Liver (tissue), 9 donors: Measurements from ENCODE around the gene SATB2. TPM values are rescaled to one million over a fixed set of nuclear protein-coding genes. Genes with fewer than 3 reads are reported as not detected.

Source experiments
- DNase-seq: peaks from one replicate; pipeline ENCODE4 v3.0.0-alpha.2; 2017; ENCODE audit warnings: low spot score
- H3K27ac ChIP-seq, 2 donors: one replicate each; pipeline ENCODE4 v1.7.0; 2013; ENCODE audit warnings: inconsistent platforms in 2 of 2, low read length in 2 of 2, control low read depth in 1 of 2, low read depth in 1 of 2, mild to moderate bottlenecking in 1 of 2
- H3K27me3 ChIP-seq, 4 donors: one replicate each; pipeline versions ENCODE4 v1.6.1 to v1.7.0; 2013; ENCODE audit warnings: low read length in 3 of 4, inconsistent platforms in 1 of 4, mild to moderate bottlenecking in 1 of 4, moderate library complexity in 1 of 4; ENCODE audit not compliant: control insufficient read depth in 4 of 4, insufficient read depth in 4 of 4
- H3K36me3 ChIP-seq, 4 donors: one replicate each; pipeline versions ENCODE4 v1.6.1 to v1.7.0; 2013; ENCODE audit warnings: low read length in 3 of 4, mild to moderate bottlenecking in 3 of 4, low read depth in 1 of 4, moderate library complexity in 1 of 4; ENCODE audit not compliant: control insufficient read depth in 4 of 4, insufficient read depth in 3 of 4
- H3K4me1 ChIP-seq, 4 donors: one replicate each; pipeline versions ENCODE4 v1.6.1 to v1.7.0; 2013; ENCODE audit warnings: low read length in 3 of 4, mild to moderate bottlenecking in 3 of 4, moderate library complexity in 1 of 4; ENCODE audit not compliant: control insufficient read depth in 4 of 4, insufficient read depth in 4 of 4
- H3K4me3 ChIP-seq, 3 donors: one replicate each; pipeline versions ENCODE4 v1.6.1 to v1.7.0; 2013; ENCODE audit warnings: low read length in 3 of 3, control low read depth in 1 of 3, low read depth in 1 of 3, mild to moderate bottlenecking in 1 of 3
- H3K9ac ChIP-seq, 2 donors: one replicate each; pipeline ENCODE4 v1.7.0; 2013; ENCODE audit warnings: low read length in 2 of 2, mild to moderate bottlenecking in 2 of 2, moderate library complexity in 2 of 2, control low read depth in 1 of 2, low read depth in 1 of 2
- H3K9me3 ChIP-seq, 4 donors: one replicate each; pipeline versions ENCODE4 v1.6.1 to v1.7.0; 2013; ENCODE audit warnings: low read length in 3 of 4; ENCODE audit not compliant: control insufficient read depth in 4 of 4
- EGR1 ChIP-seq, 2 donors: IDR thresholded peaks; 2 replicates each; pipeline ENCODE4 v1.6.1; 2016 to 2018; ENCODE audit warnings: antibody characterized with exemption in 2 of 2, low read depth in 2 of 2
- FOXA1 ChIP-seq: IDR thresholded peaks from 2 replicates; pipeline ENCODE4 v1.6.1; 2016; ENCODE audit warnings: antibody characterized with exemption
- FOXA2 ChIP-seq: IDR thresholded peaks from 2 replicates; pipeline ENCODE4 v1.6.1; 2016; ENCODE audit warnings: antibody characterized with exemption
- GABPA ChIP-seq, 2 donors: IDR thresholded peaks in 1 of 2; conservative IDR thresholded peaks in 1 of 2; 2 replicates each; pipeline ENCODE4 v1.6.1; 2016; ENCODE audit warnings: antibody characterized with exemption in 2 of 2, mild to moderate bottlenecking in 1 of 2, moderate library complexity in 1 of 2
- HNF4A ChIP-seq, 2 donors: conservative IDR thresholded peaks; 2 replicates each; pipeline ENCODE4 v1.6.1; 2016; ENCODE audit warnings: antibody characterized with exemption in 2 of 2, mild to moderate bottlenecking in 2 of 2
- HNF4G ChIP-seq: IDR thresholded peaks from 2 replicates; pipeline ENCODE4 v1.6.1; 2016; ENCODE audit warnings: antibody characterized with exemption
- JUND ChIP-seq, 2 donors: IDR thresholded peaks; 2 replicates each; pipeline ENCODE4 v1.6.1; 2016; ENCODE audit warnings: antibody characterized with exemption in 2 of 2
- NR2F2 ChIP-seq: IDR thresholded peaks from 2 replicates; pipeline ENCODE4 v1.6.1; 2016; ENCODE audit warnings: antibody characterized with exemption
- RAD21 ChIP-seq, 2 donors: IDR thresholded peaks; 2 replicates each; pipeline ENCODE4 v1.6.1; 2016; ENCODE audit warnings: antibody characterized with exemption in 2 of 2, mild to moderate bottlenecking in 2 of 2
- RXRA ChIP-seq, 2 donors: IDR thresholded peaks; 2 replicates each; pipeline ENCODE4 v1.6.1; 2017 to 2018; ENCODE audit warnings: antibody characterized with exemption in 2 of 2, mild to moderate bottlenecking in 1 of 2
- SP1 ChIP-seq: IDR thresholded peaks from 2 replicates; pipeline ENCODE4 v1.6.1; 2018; ENCODE audit warnings: antibody characterized with exemption, mild to moderate bottlenecking
- TAF1 ChIP-seq: conservative IDR thresholded peaks from 2 replicates; pipeline ENCODE4 v1.6.1; 2016; ENCODE audit warnings: antibody characterized with exemption, mild to moderate bottlenecking
- YY1 ChIP-seq: IDR thresholded peaks from 2 replicates; pipeline ENCODE4 v1.6.1; 2016; ENCODE audit warnings: antibody characterized with exemption, mild to moderate bottlenecking
- WGBS: extraction: QIAGEN DNeasy Blood & Tissue Kit; methylation state at CpG from one replicate; pipeline ENCODE4 v1.1.7; 2013; 5-methylcytosine and 5-hydroxymethylcytosine counted together
- polyA plus RNA-seq, 2 donors: library from polyadenylated mRNA; stranded (reverse) in 1 of 2; unstranded in 1 of 2; fragments of 200-250 nt in 1 of 2; fragments of >200 nt in 1 of 2; fragmentation: Nextera tagmentation in 1 of 2; extraction: Ambion mirVana in 1 of 2; gene quantifications; one replicate each; pipeline versions ENCODE4 v1.2.1 to v1.2.3, GENCODE V29; 2013 to 2015
- total RNA-seq, 2 donors: library from RNA; depleted of rRNA; stranded (reverse); fragments of >200 nt; gene quantifications; one replicate each; pipeline ENCODE4 v1.2.3, GENCODE V29; 2014
- TF ChIP-seq, protein P1 (sequence below): IDR thresholded peaks from 2 replicates; pipeline ENCODE4 v1.6.1; 2016; ENCODE audit warnings: antibody characterized with exemption
- TF ChIP-seq, protein P2 (sequence below): IDR thresholded peaks from 2 replicates; pipeline ENCODE4 v1.6.1; 2016; ENCODE audit warnings: antibody characterized with exemption, mild to moderate bottlenecking
- TF ChIP-seq, protein P3 (sequence below): IDR thresholded peaks from 2 replicates; pipeline ENCODE4 v1.6.1; 2016; ENCODE audit warnings: antibody characterized with exemption
- TF ChIP-seq, protein P4 (sequence below): IDR thresholded peaks from 2 replicates; pipeline ENCODE4 v1.6.1; 2016; ENCODE audit warnings: antibody characterized with exemption
- TF ChIP-seq, protein P5 (sequence below): fragments of 150-350 bp; IDR thresholded peaks from 2 replicates; pipeline ENCODE4 v1.5.1; 2017; ENCODE audit warnings: improper control_type of control experiment, low read depth, low read length; ENCODE audit not compliant: missing input control
- donor health status: healthy.
- donor health status: healthy.
- donor health status: healthy.
- donor health status: healthy.
- donor health status: healthy.

The SATB2 gene
- total and polyA plus RNA-seq, 4 donors: 0.19 to 2.3 (median 0.91) TPM

DNA sequence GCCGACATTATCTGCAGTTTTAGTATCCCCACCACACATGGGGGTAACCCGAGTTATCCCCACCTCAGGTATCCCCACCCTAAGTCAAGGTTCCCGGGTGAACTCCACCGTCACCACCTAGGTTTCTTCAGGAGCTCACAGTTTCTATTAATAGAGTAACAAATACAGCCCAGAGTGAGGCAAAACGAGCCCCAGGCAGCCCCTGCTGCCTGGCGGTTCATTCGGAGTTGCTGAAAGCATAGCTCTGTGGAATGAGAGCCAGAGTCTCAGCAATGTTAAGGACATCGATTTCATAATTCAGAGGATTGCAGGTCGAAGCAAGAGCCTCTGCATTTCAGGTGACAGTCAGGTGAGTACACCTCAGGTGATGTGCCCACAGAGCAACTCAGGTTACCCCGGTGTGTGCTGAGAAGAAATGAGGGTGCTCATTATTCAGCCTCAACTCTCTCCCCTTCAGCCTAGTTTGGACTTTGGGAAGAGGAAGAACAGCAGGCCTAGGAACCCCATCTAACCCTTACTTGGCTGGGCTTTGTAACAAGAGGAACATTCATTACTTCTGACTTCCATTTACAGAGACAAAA, 10.7 kb downstream of the SATB2 start:
- no peak for TF ChIP-seq RAD21 (IDR thresholded peaks at IDR 0.05)
- no peak for TF ChIP-seq RXRA (IDR thresholded peaks at IDR 0.05)
- no peak for TF ChIP-seq SP1
- no peak for TF ChIP-seq HNF4G
- TF ChIP-seq JUND (IDR thresholded peaks at IDR 0.05): no peak
- TF ChIP-seq FOXA2: no peak
- no peak for TF ChIP-seq HNF4A (conservative IDR thresholded peaks at IDR 0.05)
- no peak for TF ChIP-seq FOXA1
- TF ChIP-seq, protein P1, sequence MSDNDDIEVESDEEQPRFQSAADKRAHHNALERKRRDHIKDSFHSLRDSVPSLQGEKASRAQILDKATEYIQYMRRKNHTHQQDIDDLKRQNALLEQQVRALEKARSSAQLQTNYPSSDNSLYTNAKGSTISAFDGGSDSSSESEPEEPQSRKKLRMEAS: no peak
- TF ChIP-seq, protein P2, sequence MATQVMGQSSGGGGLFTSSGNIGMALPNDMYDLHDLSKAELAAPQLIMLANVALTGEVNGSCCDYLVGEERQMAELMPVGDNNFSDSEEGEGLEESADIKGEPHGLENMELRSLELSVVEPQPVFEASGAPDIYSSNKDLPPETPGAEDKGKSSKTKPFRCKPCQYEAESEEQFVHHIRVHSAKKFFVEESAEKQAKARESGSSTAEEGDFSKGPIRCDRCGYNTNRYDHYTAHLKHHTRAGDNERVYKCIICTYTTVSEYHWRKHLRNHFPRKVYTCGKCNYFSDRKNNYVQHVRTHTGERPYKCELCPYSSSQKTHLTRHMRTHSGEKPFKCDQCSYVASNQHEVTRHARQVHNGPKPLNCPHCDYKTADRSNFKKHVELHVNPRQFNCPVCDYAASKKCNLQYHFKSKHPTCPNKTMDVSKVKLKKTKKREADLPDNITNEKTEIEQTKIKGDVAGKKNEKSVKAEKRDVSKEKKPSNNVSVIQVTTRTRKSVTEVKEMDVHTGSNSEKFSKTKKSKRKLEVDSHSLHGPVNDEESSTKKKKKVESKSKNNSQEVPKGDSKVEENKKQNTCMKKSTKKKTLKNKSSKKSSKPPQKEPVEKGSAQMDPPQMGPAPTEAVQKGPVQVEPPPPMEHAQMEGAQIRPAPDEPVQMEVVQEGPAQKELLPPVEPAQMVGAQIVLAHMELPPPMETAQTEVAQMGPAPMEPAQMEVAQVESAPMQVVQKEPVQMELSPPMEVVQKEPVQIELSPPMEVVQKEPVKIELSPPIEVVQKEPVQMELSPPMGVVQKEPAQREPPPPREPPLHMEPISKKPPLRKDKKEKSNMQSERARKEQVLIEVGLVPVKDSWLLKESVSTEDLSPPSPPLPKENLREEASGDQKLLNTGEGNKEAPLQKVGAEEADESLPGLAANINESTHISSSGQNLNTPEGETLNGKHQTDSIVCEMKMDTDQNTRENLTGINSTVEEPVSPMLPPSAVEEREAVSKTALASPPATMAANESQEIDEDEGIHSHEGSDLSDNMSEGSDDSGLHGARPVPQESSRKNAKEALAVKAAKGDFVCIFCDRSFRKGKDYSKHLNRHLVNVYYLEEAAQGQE: no peak
- no peak for TF ChIP-seq YY1
- no peaks in the 10 kb centered on the region for H3K27me3 ChIP-seq
- H3K4me1 ChIP-seq: peaks cover 0 to under 1% (median 0%) of the 10 kb centered on the region in 4 donors
- H3K4me3 ChIP-seq: no peak overlapping the region
- H3K9ac ChIP-seq: no peak overlapping the region
- DNase-seq: no peak
- no peaks in the 10 kb centered on the region for H3K36me3 ChIP-seq
- H3K9me3 ChIP-seq: no peaks in the 10 kb centered on the region
- 81% methylated on average over 10 of the region's 10 CpGs for WGBS
- H3K27ac ChIP-seq: no peak overlapping the region

DNA sequence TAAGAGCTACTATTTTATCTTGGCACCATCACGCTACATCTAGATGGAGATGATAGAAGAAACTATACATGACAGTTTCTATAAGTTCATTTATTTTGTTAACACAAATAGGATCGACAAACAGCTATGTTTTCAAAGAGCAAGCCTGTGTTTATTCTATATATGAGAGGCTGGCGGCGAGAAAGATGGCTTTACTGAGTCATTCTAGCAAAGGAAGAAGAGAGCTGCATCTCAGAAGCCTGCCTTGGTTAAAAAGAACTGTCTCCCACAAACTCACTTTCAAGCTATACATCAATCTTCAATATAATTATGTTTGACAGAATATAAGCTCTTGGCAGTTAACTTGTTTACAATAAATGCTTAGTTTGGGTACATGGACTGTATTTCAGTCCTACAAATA, 13.0 kb downstream of the SATB2 start:
- peaks cover 0 to 2% (median 0%) of the 10 kb centered on the region in 4 donors for H3K4me1 ChIP-seq
- H3K36me3 ChIP-seq: no peaks in the 10 kb centered on the region
- H3K4me3 ChIP-seq: no peak overlapping the region
- no peaks in the 10 kb centered on the region for H3K27me3 ChIP-seq
- no peak for DNase-seq
- no peaks in the 10 kb centered on the region for H3K9me3 ChIP-seq
- 86% methylated on average over 4 of the region's 4 CpGs for WGBS
- TF ChIP-seq NR2F2: no peak
- no peak for TF ChIP-seq JUND (IDR thresholded peaks at IDR 0.05)
- TF ChIP-seq, protein P3, sequence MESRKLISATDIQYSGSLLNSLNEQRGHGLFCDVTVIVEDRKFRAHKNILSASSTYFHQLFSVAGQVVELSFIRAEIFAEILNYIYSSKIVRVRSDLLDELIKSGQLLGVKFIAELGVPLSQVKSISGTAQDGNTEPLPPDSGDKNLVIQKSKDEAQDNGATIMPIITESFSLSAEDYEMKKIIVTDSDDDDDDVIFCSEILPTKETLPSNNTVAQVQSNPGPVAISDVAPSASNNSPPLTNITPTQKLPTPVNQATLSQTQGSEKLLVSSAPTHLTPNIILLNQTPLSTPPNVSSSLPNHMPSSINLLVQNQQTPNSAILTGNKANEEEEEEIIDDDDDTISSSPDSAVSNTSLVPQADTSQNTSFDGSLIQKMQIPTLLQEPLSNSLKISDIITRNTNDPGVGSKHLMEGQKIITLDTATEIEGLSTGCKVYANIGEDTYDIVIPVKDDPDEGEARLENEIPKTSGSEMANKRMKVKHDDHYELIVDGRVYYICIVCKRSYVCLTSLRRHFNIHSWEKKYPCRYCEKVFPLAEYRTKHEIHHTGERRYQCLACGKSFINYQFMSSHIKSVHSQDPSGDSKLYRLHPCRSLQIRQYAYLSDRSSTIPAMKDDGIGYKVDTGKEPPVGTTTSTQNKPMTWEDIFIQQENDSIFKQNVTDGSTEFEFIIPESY: no peak
- no peak for TF ChIP-seq HNF4A (conservative IDR thresholded peaks at IDR 0.05)
- TF ChIP-seq, protein P4, sequence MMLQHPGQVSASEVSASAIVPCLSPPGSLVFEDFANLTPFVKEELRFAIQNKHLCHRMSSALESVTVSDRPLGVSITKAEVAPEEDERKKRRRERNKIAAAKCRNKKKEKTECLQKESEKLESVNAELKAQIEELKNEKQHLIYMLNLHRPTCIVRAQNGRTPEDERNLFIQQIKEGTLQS: no peak
- no peak for TF ChIP-seq SP1
- no peak for TF ChIP-seq EGR1 (IDR thresholded peaks at IDR 0.05; ENCODE audit: low read depth in 2 of 2)
- TF ChIP-seq, protein P5, sequence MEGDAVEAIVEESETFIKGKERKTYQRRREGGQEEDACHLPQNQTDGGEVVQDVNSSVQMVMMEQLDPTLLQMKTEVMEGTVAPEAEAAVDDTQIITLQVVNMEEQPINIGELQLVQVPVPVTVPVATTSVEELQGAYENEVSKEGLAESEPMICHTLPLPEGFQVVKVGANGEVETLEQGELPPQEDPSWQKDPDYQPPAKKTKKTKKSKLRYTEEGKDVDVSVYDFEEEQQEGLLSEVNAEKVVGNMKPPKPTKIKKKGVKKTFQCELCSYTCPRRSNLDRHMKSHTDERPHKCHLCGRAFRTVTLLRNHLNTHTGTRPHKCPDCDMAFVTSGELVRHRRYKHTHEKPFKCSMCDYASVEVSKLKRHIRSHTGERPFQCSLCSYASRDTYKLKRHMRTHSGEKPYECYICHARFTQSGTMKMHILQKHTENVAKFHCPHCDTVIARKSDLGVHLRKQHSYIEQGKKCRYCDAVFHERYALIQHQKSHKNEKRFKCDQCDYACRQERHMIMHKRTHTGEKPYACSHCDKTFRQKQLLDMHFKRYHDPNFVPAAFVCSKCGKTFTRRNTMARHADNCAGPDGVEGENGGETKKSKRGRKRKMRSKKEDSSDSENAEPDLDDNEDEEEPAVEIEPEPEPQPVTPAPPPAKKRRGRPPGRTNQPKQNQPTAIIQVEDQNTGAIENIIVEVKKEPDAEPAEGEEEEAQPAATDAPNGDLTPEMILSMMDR: no peak
- TF ChIP-seq HNF4G: no peak
- TF ChIP-seq RAD21 (IDR thresholded peaks at IDR 0.05): no peak
- no peak for TF ChIP-seq RXRA (IDR thresholded peaks at IDR 0.05)
- no peak for TF ChIP-seq TAF1
- TF ChIP-seq, protein P1: no peak
- no peak for TF ChIP-seq FOXA2
- TF ChIP-seq GABPA (IDR thresholded peaks at IDR 0.05 in 1 of 2, conservative IDR thresholded peaks at IDR 0.05 in 1 of 2): no peak
- H3K9ac ChIP-seq: no peak overlapping the region
- no peak overlapping the region for H3K27ac ChIP-seq
